GM10248 (cell line): Measurements from ENCODE around the gene ULBP1.

ENCODE experiments used
- CTCF ChIA-PET: fragments of 300-600 bp; sonication (Branson Sonifier 250); formaldehyde crosslinking; extraction: SDS; loops from one replicate; lab custom pipeline; 2021; ENCODE audit warnings: antibody characterized with exemption; lab: Yijun Ruan, JAX
- POLR2A ChIA-PET: fragments of 350-650 bp; sonication (Branson Sonifier 250); formaldehyde crosslinking; extraction: SDS; loops from one replicate; lab custom pipeline; 2020; ENCODE audit warnings: antibody characterized with exemption; lab: Yijun Ruan, JAX
- DNase-seq: peaks from one replicate; pipeline ENCODE4 v3.0.0; 2012; ENCODE audit errors: extremely low spot score
- TF ChIP-seq, protein P1 (sequence below): IDR thresholded peaks from 2 replicates; pipeline ENCODE4 v1.5.1; 2012; ENCODE audit warnings: mild to moderate bottlenecking, low read depth; ENCODE audit errors: extremely low read depth, missing control alignments, control extremely low read depth

Gene ULBP1

DNA sequence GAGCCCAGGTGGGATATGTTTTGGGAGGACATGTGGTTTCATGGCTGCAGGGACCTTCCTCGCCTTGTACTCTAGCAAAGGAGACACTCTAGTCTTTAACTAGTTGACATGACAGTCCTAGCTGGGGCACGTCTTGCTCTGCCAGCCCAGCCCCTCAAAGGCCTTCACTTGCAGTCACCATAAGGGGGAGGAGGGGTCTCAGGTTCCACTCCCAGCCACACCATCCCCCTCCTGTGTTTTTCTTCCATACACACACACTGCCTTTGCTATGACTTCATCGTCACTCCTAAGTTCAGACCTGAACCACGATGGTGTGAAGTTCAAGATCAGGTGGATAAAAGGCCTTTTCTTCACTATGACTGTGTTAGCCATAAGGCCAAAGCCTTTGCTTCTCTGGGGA is 13.5 kb downstream of the ULBP1 start:
- DNase-seq: no peak
- CTCF ChIA-PET: no interaction called here
- TF ChIP-seq, protein P1, sequence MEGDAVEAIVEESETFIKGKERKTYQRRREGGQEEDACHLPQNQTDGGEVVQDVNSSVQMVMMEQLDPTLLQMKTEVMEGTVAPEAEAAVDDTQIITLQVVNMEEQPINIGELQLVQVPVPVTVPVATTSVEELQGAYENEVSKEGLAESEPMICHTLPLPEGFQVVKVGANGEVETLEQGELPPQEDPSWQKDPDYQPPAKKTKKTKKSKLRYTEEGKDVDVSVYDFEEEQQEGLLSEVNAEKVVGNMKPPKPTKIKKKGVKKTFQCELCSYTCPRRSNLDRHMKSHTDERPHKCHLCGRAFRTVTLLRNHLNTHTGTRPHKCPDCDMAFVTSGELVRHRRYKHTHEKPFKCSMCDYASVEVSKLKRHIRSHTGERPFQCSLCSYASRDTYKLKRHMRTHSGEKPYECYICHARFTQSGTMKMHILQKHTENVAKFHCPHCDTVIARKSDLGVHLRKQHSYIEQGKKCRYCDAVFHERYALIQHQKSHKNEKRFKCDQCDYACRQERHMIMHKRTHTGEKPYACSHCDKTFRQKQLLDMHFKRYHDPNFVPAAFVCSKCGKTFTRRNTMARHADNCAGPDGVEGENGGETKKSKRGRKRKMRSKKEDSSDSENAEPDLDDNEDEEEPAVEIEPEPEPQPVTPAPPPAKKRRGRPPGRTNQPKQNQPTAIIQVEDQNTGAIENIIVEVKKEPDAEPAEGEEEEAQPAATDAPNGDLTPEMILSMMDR: no peak
- POLR2A ChIA-PET: no interaction called here

DNA sequence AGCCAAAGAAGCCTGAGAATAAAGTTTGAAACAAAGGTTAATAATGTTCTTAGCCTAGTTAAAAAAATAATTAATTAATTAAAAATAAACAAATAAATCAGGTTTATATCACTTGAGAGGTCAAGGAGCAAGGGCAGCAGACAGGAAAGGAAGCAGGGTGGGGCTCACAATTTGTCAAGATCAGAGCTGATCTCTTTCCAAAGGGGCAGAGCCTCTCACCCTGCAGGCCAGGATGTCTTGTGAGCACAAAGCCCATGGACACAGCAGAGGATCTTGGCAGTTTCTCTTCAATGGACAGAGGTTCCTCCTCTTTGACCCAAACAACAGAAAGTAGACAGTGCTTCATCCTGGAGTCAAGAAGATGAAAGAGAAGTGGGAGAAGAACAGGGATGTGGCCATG is 14.9 kb downstream of the ULBP1 start:
- DNase-seq: no peak
- ChIA-PET CTCF (no interaction called here), POLR2A (no interaction called here)
- TF ChIP-seq, protein P1: no peak

DNA sequence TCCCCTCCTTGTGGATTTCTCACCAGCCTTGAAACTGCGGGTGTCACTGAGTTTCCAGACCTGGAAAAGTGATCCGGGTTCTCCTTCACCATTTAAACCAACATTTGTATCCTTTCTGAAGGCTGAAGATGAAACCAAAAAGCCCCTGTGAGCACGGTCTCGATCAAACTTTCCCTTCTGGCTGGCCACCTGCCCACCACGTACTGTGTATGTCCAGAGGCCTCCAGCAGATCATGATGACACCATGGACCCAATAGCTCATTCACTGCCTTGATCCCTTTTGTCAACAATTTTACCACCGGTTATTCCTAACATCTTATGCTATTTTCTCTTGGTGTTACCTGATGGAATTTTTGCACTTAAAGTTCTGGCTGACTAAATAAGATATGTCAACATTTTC is 15.6 kb downstream of the ULBP1 start:
- TF ChIP-seq, protein P1: no peak
- no peak for DNase-seq
- ChIA-PET POLR2A (no interaction called here), CTCF (no interaction called here)

DNA sequence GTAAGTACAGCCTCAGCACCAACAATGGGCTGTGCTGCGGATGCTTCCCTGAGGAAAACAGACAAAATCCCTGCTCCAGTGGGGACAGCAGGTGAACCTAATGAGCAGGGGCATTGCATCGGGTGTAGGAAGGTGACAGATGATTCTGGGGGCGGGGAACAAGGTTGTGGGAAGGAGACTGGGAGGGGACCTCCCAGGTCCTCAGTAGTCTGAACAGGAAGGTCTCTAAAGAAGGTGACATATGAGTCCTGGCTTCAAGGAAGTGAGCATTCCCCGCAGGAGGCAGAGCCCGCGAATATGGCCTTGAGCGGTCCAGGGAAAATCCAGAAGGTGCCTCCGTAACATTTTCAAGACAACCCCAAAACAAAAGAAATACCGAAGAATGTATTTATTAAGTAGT is 19.4 kb downstream of the ULBP1 start:
- CTCF ChIA-PET: no interaction called here
- TF ChIP-seq, protein P1: no peak
- POLR2A ChIA-PET: no interaction called here
- no peak for DNase-seq

DNA sequence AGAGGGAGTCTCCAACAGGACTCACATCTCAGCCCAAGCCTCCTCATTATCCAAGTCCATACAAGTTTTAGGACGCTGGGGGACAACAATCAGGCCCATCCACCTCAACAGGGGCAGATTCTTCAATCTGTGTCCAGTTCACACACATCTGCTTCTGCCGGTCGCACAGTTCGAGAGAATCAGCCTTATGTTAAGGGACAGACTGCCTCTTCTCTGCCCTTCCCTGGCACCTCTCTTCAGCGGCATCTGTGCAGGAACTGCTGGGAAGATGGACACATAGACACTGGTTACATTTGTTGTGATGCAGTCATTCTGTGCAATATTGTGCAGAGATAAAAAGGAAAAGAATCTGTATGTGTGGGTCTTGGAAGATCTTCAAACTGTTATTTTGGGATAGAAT is 21.0 kb downstream of the ULBP1 start:
- DNase-seq: no peak
- CTCF ChIA-PET: no interaction called here
- TF ChIP-seq, protein P1: no peak
- POLR2A ChIA-PET: no interaction called here

DNA sequence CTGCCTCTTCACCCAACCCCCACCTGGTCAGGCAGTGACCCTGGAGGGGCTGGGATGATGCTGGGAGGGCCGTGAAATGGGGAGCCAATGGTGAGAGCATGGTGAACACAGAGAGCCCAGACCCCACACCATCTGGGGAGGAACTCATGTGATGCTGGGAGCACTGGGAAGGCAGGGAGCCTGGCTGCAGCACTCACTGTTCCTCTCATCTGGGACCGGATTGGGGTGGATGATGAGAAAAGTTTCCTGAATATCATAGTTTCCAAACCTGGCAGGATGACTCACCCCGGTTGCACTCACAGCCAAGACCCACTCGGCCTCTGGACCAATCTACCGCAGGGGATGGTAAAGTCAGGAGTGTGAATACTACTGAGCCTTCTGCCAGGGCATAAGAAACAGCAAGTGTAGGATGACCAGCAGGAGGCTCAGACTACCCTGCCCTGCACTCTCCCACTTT is 21.8 kb downstream of the ULBP1 start:
- ChIA-PET CTCF (no interaction called here), POLR2A (no interaction called here)
- TF ChIP-seq, protein P1: no peak
- no peak for DNase-seq
